Adrenal gland (tissue), 5 donors: Measurements from ENCODE around the gene C11orf58.

Experiments
- POLR2A ChIP-seq, 2 donors: fragments of 450-650 bp; IDR thresholded peaks; one replicate each; pipeline ENCODE4 v1.6.1; 2017; ENCODE audit warnings: antibody characterized with exemption in 2 of 2, mild to moderate bottlenecking in 2 of 2, moderate library complexity in 1 of 2
- TF ChIP-seq, protein P1 (sequence below), 6 experiments: fragments of 450-650 bp in 4 of 6; fragments of 200-600 bp in 2 of 6; sonication (generic) in 1 of 6; IDR thresholded peaks; 1 replicate in 5 of 6; 2 replicates in 1 of 6; pipeline versions ENCODE4 v1.5.1 to v1.8.0; 2016 to 2021; ENCODE audit warnings: antibody characterized with exemption in 6 of 6, mild to moderate bottlenecking in 2 of 6, moderate library complexity in 1 of 6
- donor health status: DM: no; HTN: no; CAD: no.

DNA sequence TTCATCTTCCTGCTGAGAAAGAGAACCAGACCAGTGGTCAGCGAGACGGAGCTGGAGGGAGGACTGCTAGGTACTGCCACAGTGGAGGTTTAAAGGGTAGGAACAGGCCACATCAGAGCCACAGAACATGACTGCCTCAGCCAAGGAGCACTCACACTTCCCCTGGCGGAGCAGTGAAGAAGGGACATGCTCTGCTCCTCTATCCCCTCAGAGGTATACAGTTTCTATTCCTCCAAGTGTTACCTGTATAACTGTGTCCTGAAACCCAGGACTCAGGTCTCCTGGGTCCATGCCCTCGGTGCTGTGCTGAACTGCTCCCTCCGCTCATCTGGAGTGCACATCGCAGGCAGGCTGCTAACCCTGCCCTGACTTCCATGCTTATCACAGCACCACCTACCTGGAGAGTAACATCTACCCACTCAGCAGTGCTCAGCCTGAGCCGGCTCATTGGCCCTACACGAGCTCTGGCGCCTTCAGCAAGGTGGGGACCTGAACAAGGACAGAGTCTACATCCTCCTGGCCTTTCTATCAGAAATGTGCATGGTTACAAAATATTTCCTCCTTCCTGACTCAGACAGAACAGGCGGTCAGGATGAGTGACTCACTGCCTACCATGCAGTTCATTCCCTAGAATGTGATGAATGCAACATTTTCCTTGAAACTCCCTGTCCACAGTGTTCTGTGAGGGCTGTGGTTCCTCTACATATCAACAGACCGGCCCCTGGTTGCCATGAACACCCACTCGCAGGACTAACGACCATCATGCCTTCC lies 52.9 kb downstream of the C11orf58 start:
- no peak for TF ChIP-seq POLR2A (IDR thresholded peaks at IDR 0.05)
- TF ChIP-seq, protein P1, sequence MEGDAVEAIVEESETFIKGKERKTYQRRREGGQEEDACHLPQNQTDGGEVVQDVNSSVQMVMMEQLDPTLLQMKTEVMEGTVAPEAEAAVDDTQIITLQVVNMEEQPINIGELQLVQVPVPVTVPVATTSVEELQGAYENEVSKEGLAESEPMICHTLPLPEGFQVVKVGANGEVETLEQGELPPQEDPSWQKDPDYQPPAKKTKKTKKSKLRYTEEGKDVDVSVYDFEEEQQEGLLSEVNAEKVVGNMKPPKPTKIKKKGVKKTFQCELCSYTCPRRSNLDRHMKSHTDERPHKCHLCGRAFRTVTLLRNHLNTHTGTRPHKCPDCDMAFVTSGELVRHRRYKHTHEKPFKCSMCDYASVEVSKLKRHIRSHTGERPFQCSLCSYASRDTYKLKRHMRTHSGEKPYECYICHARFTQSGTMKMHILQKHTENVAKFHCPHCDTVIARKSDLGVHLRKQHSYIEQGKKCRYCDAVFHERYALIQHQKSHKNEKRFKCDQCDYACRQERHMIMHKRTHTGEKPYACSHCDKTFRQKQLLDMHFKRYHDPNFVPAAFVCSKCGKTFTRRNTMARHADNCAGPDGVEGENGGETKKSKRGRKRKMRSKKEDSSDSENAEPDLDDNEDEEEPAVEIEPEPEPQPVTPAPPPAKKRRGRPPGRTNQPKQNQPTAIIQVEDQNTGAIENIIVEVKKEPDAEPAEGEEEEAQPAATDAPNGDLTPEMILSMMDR (IDR thresholded peaks at IDR 0.05): no peak
